Activated T-cell treated with anti-CD3 and anti-CD28 coated beads, Interleukin-2, amount 50 U/mL, for 72 hours (primary cell): ENCODE data around the gene CD177. TPM values are rescaled to one million over a fixed set of nuclear protein-coding genes. Genes with fewer than 3 reads are reported as not detected.

Experiments
- ATAC-seq, 2 donors: fragments of 150-1000 bp; cut with Tn5 transposase; replicated peaks in 1 of 2; 2 replicates each; pipeline ENCODE4 v1.10.0; 2021; ENCODE audit warnings: moderate library complexity in 2 of 2, mild to moderate bottlenecking in 1 of 2
- DNase-seq, 2 donors: peaks; one replicate each; pipeline ENCODE4 v3.0.0; 2021 to 2022; ENCODE audit warnings: mixed read lengths in 1 of 2
- H3K27ac Mint-ChIP-seq: one replicate; pipeline ENCODE4 v1.8.0; 2022; ENCODE audit warnings: mild to moderate bottlenecking, moderate library complexity, mixed read lengths
- H3K27me3 Mint-ChIP-seq: one replicate; pipeline ENCODE4 v1.8.0; 2022; ENCODE audit warnings: low read depth, mixed read lengths
- H3K36me3 Mint-ChIP-seq, 2 donors: one replicate each; pipeline ENCODE4 v1.8.0; 2022; ENCODE audit warnings: mixed read lengths in 2 of 2, mild to moderate bottlenecking in 1 of 2; ENCODE audit not compliant: insufficient read depth in 2 of 2
- H3K4me1 Mint-ChIP-seq: one replicate; pipeline ENCODE4 v1.8.0; 2022; ENCODE audit warnings: low read depth, mixed read lengths
- H3K4me3 Mint-ChIP-seq, 2 donors: one replicate each; pipeline ENCODE4 v1.8.0; 2022; ENCODE audit warnings: mild to moderate bottlenecking in 2 of 2, mixed read lengths in 2 of 2, moderate library complexity in 2 of 2
- H3K9me3 Mint-ChIP-seq, 2 donors: one replicate each; pipeline ENCODE4 v1.8.0; 2022; ENCODE audit warnings: mixed read lengths in 2 of 2
- total RNA-seq, 2 donors: library from RNA; stranded (reverse); gene quantifications; one replicate each; pipeline ENCODE4 v1.2.3, GENCODE V29; 2022

The CD177 gene
- total RNA-seq, 2 donors from 2014 or later = not detected

DNA sequence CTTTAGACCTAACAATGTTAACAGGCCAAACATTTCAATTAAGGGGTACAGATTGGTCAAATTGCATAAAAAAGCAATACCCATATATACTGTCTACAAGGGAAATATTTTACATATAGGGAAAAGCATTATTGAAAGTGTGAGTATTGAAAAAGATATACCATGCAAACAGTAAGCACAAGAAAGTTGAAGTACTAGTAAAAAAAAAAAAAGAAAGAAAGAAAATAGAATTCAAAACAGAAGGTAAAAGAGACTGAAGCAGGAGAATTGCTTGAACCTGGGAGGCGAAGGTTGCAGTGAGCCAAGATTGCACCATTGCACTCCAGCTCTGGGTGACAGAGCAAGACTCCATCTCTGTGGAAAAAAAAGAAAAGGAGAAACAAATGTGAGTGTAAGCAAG is 55.9 kb downstream of the CD177 start:
- Mint-ChIP-seq H3K27ac (no peak overlapping the region), H3K27me3 (no peaks in the 10 kb centered on the region), H3K36me3 (no peaks in the 10 kb centered on the region), H3K4me3 (no peak overlapping the region), H3K4me1 (no peaks in the 10 kb centered on the region), H3K9me3 (no peaks in the 10 kb centered on the region)
- ATAC-seq (no peak), DNase-seq (no peak)

DNA sequence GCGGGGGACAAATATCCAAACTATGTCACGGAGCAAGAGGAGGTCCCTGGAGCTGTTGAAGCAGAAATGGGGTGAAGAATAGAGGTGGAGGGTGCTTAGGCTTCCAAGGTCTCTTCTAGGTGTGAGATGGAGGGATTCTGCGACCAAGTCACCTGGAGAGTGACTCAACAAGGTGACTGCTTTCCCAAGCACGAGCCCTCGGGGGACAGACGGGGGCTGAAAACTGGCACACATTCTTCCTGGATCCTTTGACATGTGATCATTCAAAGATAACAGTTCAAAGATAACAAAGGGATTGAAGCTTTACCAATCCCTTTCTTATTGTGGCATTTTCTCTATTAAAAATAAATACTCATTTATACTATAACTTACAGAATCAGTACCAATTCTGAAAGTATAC is 59.0 kb downstream of the CD177 start:
- H3K4me3 Mint-ChIP-seq = no peak overlapping the region
- H3K27ac Mint-ChIP-seq = no peak overlapping the region
- DNase-seq = no peak
- no peaks in the 10 kb centered on the region for H3K9me3 Mint-ChIP-seq
- H3K4me1 Mint-ChIP-seq = no peaks in the 10 kb centered on the region
- H3K36me3 Mint-ChIP-seq = no peaks in the 10 kb centered on the region
- no peak for ATAC-seq
- H3K27me3 Mint-ChIP-seq = no peaks in the 10 kb centered on the region

Other genes starting within 250 kb of the CD177 start
- not detected for gene PSG5, start 167.2 kb upstream of the CD177 start, total RNA-seq
- gene PSG4, start 148.0 kb upstream of the CD177 start, total RNA-seq = not detected
- not detected for gene PSG9, start 84.2 kb upstream of the CD177 start, total RNA-seq
- not detected for gene TEX101, start 61.2 kb downstream of the CD177 start, total RNA-seq
- gene LYPD3, start 111.9 kb downstream of the CD177 start, total RNA-seq = 1 to 10 TPM; 3.1 to 4.1 TPM
- 10 to 100 TPM; 22.4 to 26.1 TPM for gene PHLDB3, start 151.1 kb downstream of the CD177 start, total RNA-seq
- 100 to 1,000 TPM; 101 to 125 TPM for gene ETHE1, start 173.5 kb downstream of the CD177 start, total RNA-seq
- gene ZNF575, start 179.5 kb downstream of the CD177 start, total RNA-seq = 1 to 10 TPM; 3.2 to 4.3 TPM
- 10 to 100 TPM; 58.4 to 66.7 TPM for gene XRCC1, start 221.8 kb downstream of the CD177 start, total RNA-seq
- 10 to 100 TPM in 1 of 2 donors, 1 to 10 TPM in 1; 8.9 to 18.1 TPM for gene PINLYP, start 222.1 kb downstream of the CD177 start, total RNA-seq
- gene IRGQ, start 242.4 kb downstream of the CD177 start, total RNA-seq = 10 to 100 TPM; 13.6 to 16.6 TPM
- 10 to 100 TPM; 10.0 to 11.8 TPM for gene ZNF576, start 242.9 kb downstream of the CD177 start, total RNA-seq